SHP77 treated with DMSO at 0.1 percent for 48 hours (cell line): ENCODE measurements around the gene MCRIP2.

Experiments
- DNase-seq: peaks from one replicate; lab custom pipeline; 2025; lab: John Stamatoyannopoulos, UW

The MCRIP2 gene

GRCh38 chr16:616733-617586, 24.7 kb upstream of the MCRIP2 start:
- DNase-seq = no peak

DNA sequence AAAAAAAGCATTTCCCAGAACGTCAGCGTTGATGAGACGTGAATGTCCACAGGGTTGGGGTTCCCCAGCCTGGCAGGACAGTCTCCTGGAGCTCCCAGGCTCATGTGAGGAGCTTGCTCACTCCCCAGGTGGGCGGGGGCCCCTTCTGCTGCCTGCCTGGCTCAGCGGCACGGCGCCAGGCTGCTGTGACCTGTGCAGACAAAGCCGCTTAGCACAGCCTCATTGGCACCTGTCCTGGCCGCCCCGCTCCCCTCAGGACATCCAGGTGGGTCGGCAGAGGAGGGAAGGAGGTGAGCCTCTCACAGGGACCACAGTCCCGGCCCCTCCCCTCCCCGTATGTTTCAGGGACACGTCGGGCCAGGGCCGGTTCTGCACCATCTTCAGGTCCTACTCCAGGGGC, 23.8 kb upstream of the MCRIP2 start:
- DNase-seq = no peak

DNA sequence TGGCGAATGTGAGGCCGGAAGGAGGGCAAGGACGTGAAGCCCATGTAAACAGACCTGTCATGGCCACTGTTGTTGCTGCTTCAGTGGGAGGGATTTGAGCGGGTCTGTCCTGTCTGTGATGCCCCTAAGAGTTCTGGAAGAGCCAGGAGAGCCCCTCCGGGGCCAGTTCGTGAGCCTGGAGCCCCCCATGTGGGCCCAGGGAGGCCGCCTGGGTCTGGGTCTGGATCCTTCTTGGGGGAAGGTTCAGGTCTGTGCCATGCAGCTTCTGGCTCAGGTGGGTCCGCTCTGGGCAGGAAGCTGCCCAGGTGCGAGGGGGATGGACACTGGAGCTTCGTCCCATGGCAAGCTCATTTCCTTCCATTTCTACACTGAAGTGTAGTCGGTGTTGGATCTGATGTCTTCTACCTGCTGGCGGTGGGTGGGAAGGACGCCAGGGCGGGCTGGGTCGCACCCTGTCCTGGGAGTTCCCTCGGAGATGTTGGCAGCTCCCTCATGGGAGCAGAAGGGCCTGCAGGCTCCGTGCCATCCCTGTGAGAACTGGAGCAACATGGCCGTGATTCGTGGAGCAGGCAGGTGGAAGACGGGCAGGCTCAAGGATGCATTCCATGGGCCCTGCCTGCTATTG, 22.0 kb upstream of the MCRIP2 start:
- DNase-seq = no peak

GRCh38 chr16:620700-621525, 20.7 kb upstream of the MCRIP2 start:
- peak; percentile 56 for DNase-seq

- peak; percentile 45 for DNase-seq
Measured at GRCh38 chr16:621526-622105, 20.0 kb upstream of the MCRIP2 start.

GRCh38 chr16:622920-623280, 18.7 kb upstream of the MCRIP2 start:
- DNase-seq = no peak

DNA sequence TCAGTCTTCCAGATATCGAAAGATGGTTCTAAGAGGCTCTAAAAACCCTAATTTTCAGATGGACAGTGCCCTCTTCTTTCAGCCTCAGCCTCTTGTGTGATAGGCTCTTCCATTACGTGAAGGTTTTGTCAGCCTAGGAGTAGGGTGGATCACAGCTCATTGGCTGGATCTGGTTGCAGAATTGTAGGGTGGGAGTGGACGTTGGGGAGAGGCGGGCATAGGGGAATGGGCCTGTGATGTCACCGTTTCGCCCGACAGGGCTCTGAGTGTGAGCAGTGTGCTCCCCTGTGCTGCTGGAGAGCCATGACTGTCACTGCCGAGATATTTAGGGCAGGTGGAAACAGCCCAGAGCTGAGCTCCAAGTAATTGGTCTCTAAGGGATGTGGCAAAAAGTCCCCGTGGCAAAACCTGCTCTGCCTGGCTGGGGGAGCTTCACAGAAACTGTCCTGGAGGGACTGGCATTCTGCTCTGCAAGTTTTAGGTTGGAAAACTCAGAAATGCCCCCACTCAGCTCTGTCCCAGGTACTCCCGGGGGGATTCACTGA, 17.0 kb upstream of the MCRIP2 start:
- DNase-seq = no peak

GRCh38 chr16:625117-625976, 16.3 kb upstream of the MCRIP2 start:
- DNase-seq = no peak

DNA sequence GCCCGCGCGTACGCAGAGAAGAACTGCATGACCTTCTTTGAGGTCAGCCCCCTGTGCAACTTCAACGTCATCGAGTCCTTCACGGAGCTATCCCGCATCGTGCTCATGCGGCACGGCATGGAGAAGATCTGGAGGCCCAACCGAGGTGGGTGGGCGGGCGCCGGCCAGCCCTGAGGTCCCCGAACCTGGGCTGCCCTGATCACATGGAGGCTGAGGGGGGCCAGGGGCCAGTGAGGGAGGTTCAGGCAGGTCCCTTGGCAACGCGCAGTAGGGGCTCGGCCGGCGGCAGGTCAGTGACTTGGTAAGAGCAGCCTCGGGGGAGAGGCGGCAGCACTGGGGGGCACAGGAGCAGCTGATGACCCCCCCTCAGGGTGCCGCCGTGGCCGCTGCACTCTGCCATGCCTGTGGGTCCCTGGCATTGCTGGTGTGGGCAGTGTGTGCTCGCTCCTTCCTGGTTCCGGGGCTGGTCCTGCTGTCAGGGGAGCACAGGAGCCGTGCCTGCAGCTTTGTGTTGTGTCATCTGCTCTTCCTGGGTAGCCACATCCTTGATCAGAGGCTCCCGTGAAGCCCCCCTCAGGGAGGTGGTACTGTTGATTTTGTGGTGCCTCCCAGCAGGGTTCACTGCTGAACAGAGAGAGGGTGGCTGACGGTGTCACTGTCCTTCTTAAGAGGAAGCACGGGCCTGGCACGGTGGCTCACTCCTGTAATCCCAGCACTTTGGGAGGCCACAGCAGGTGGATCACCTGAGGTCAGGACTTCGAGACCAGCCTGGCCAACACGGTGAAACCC, 15.5 kb upstream of the MCRIP2 start:
- DNase-seq = no peak

GRCh38 chr16:626787-627453, 14.7 kb upstream of the MCRIP2 start:
- DNase-seq = peak; percentile 40

- peak; percentile 83 for DNase-seq
Measured at GRCh38 chr16:627454-628239, 14.0 kb upstream of the MCRIP2 start.

- DNase-seq = no peak
Measured at GRCh38 chr16:628321-629061, 13.1 kb upstream of the MCRIP2 start.

- DNase-seq = no peak
Measured at GRCh38 chr16:629185-629832, 12.3 kb upstream of the MCRIP2 start.

DNA sequence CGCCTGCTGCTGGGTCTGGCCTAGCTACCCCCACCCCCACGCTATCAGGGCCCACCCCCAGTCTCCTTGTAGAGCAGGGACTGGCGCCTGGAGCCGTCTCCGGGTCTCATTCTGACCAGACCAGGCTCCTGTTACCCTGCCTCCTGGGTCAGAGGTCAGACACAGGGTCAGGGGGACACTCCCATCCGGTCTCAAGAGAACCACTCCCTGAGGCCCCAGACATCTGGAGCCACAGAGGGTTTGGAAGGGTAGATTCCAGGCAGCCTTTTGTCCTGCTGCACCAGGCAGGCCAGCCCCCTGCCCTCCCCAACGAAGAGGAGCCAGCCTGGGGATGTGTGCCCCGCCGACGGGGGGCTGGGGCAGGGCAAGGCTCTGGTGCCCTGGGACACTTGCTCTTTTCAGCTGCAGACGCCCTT, 11.8 kb upstream of the MCRIP2 start:
- no peak for DNase-seq

DNA sequence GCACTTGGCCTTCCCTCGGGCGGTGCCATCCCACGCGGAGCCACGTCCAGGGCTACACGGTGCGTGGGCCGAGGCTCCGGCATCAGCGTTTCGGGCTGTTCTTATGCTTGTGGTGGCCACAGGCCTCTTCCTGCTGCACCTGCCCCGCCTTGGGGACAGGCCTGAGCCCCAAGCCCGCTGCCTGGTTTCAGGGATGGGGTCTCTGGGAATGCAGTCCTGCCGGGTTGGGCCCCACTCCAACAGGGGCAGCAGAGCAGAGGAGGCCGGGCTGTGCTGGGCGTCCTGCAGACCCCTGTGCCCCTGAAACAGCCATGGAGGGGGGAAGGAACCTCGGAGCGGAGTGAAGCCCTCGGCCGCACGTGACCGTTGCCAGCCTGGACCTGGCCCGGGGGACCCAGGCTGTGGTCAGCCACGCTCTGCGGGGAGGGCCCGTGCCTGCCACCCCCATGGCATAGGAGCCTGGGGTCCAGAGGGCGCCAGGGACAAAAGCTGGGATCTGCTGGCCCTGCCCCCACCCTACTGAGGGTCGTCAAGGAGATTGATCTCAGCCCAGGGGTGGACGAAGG, 11.3 kb upstream of the MCRIP2 start:
- DNase-seq = no peak

DNA sequence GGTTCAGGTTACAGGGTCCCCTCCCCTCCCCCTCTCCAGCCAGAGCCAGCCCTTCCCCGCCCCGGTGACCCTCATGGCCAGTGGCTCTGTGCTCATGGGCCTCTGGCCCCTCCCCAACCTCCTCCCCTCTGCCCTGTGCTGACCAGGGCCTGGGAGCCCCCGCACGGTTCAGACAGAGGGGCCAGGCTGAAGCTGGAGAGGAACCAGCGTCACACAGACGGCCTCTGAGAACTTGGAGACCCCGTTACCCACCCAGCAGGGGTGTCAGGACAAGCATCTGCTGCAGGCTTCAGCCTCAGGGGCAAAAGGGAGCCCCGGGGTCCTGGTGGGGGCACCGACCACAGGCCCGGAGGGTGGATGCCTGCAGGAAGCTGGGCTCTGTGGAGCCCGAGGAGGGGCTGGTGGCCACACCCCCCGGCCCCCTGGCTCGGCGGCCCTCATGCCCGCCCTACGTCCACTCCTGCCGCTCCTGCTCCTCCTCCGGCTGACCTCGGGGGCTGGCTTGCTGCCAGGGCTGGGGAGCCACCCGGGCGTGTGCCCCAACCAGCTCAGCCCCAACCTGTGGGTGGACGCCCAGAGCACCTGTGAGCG, 10.7 kb upstream of the MCRIP2 start, which contains the start of gene WFIKKN1:
Gene WFIKKN1, plus strand, starts transcription at position 171 of the 591 bp plus-strand sequence. Its CDS starts 269 bp downstream, at position 440.
- DNase-seq = no peak
